PC-3 (cell line): ENCODE measurements around the gene MTCL3.

ENCODE experiments used
- ATAC-seq: fragments of 200-7000 bp; cut with Tn5 transposase; 2 replicates; pipeline ENCODE4 v1.9.1; 2020; ENCODE audit warnings: mild to moderate bottlenecking, moderate library complexity
- BruUV-seq: library from RNA; stranded (reverse); fragments of 400-500 nt; replicated peaks from 2 replicates; lab custom pipeline; 2021; lab: Mats Ljungman, UMichigan
- CTCF ChIA-PET: fragments of 300-600 bp; sonication (Branson Sonifier 250); formaldehyde crosslinking; loops from one replicate; lab custom pipeline; 2022; ENCODE audit warnings: antibody characterized with exemption; lab: Charles Lee
- POLR2A ChIA-PET: fragments of 300-600 bp; sonication (Branson Sonifier 250); formaldehyde crosslinking; loops from one replicate; lab custom pipeline; 2022; ENCODE audit warnings: antibody characterized with exemption; ENCODE audit not compliant: unreplicated experiment; lab: Charles Lee
- DNase-seq: peaks from one replicate; pipeline ENCODE4 v3.0.0-alpha.2; 2015
- H2AFZ ChIP-seq: fragments of 300-600 bp; sonication (generic); 2 replicates; pipeline ENCODE4 v1.6.0; 2016; ENCODE audit warnings: antibody characterized with exemption, low read length
- H3F3A ChIP-seq: fragments of 300-600 bp; sonication (generic); one replicate; pipeline ENCODE4 v1.6.0; 2017; ENCODE audit warnings: antibody characterized with exemption, low read length, control low read depth, mild to moderate bottlenecking; ENCODE audit not compliant: unreplicated experiment
- H3K27ac ChIP-seq: fragments of 300-600 bp; sonication (generic); 2 replicates; pipeline ENCODE4 v1.5.1; 2016; ENCODE audit warnings: mild to moderate bottlenecking, low read length
- H3K27me3 ChIP-seq: fragments of 300-600 bp; sonication (generic); 2 replicates; pipeline ENCODE4 v1.6.1; 2016; ENCODE audit warnings: low read length, mixed read lengths
- H3K36me3 ChIP-seq: fragments of 300-600 bp; sonication (generic); 2 replicates; pipeline ENCODE4 v1.6.1; 2016; ENCODE audit warnings: low read depth, mixed run types, low read length, mixed read lengths
- H3K4me1 ChIP-seq: fragments of 300-600 bp; sonication (generic); 2 replicates; pipeline ENCODE4 v1.5.1; 2016; ENCODE audit warnings: low read length; ENCODE audit not compliant: insufficient read depth
- H3K4me2 ChIP-seq: fragments of 300-600 bp; sonication (generic); 2 replicates; pipeline ENCODE4 v1.6.0; 2016; ENCODE audit warnings: low read length
- H3K4me3 ChIP-seq: fragments of 300-600 bp; sonication (generic); 2 replicates; pipeline ENCODE4 v1.5.1; 2016; ENCODE audit warnings: mild to moderate bottlenecking, low read length, mixed read lengths
- H3K79me2 ChIP-seq: fragments of 300-600 bp; sonication (generic); 2 replicates; pipeline ENCODE4 v1.6.1; 2017; ENCODE audit warnings: low read length, mixed read lengths
- H3K9ac ChIP-seq: fragments of 300-600 bp; sonication (generic); 2 replicates; pipeline ENCODE4 v1.6.0; 2016; ENCODE audit warnings: mild to moderate bottlenecking, low read length
- H3K9me2 ChIP-seq: fragments of 300-600 bp; sonication (generic); replicated peaks from 2 replicates; pipeline ENCODE4 v1.6.1; 2016; ENCODE audit warnings: mixed run types, low read length, mixed read lengths
- H3K9me3 ChIP-seq: fragments of 300-600 bp; sonication (generic); 2 replicates; pipeline ENCODE4 v1.6.1; 2016; ENCODE audit warnings: low read length, mixed read lengths
- H4K20me1 ChIP-seq: fragments of 300-600 bp; sonication (generic); 2 replicates; pipeline ENCODE4 v1.6.1; 2016; ENCODE audit warnings: low read length, mixed read lengths
- CTCF ChIP-seq: fragments of 300-600 bp; sonication (generic); conservative IDR thresholded peaks from 2 replicates; pipeline ENCODE4 v1.5.1; 2017; ENCODE audit warnings: antibody characterized with exemption, low read depth, mild to moderate bottlenecking, low read length
- EZH2 ChIP-seq: fragments of 300-600 bp; sonication (generic); IDR thresholded peaks from one replicate; pipeline ENCODE4 v1.6.1; 2017; ENCODE audit warnings: antibody characterized with exemption, mild to moderate bottlenecking, low read length; ENCODE audit not compliant: unreplicated experiment
- EZH2phosphoT487 ChIP-seq: fragments of 300-600 bp; sonication (generic); IDR thresholded peaks from 2 replicates; pipeline ENCODE4 v1.6.1; 2018; ENCODE audit warnings: mild to moderate bottlenecking, antibody characterized with exemption, low read length, borderline replicate concordance
- intact Hi-C: fragments of 100-400 bp; cut with micrococcal nuclease; formaldehyde crosslinking; loops from 2 replicates; pipeline ENCODE4 v1.9.0; 2023

The MTCL3 gene

GRCh38 chr6:127494240-127494767 is 24.8 kb downstream of the MTCL3 start:
- no peak overlapping the region for H3K4me2 ChIP-seq
- no peak overlapping the region for H3K9ac ChIP-seq
- POLR2A ChIA-PET, result no interaction called here
- no peaks in the 10 kb centered on the region for H3K9me3 ChIP-seq
- H2AFZ ChIP-seq, result no peak overlapping the region
- TF ChIP-seq EZH2phosphoT487 (no peak), CTCF (no peak), EZH2 (no peak)
- H3K79me2 ChIP-seq, result no peaks in the 10 kb centered on the region
- no peak overlapping the region for H3K27ac ChIP-seq
- no peaks in the 10 kb centered on the region for H4K20me1 ChIP-seq
- H3F3A ChIP-seq, result no peaks in the 10 kb centered on the region
- no peaks in the 10 kb centered on the region for H3K36me3 ChIP-seq
- no peaks in the 10 kb centered on the region for H3K4me1 ChIP-seq
- H3K4me3 ChIP-seq, result no peak overlapping the region
- no peak for DNase-seq
- intact Hi-C loops, result no loop called here
- BruUV-seq, result no TSS peak
- no peaks in the 10 kb centered on the region for H3K27me3 ChIP-seq
- no peak for ATAC-seq
- CTCF ChIA-PET, result no interaction called here
- H3K9me2 ChIP-seq, result no peaks in the 10 kb centered on the region

- POLR2A ChIA-PET, result no interaction called here
- H3K9me3 ChIP-seq, result no peaks in the 10 kb centered on the region
- no peak overlapping the region for H3K27ac ChIP-seq
- H3K9me2 ChIP-seq, result no peaks in the 10 kb centered on the region
- H4K20me1 ChIP-seq, result no peaks in the 10 kb centered on the region
- no peak overlapping the region for H3K4me3 ChIP-seq
- H3K9ac ChIP-seq, result no peak overlapping the region
- no peaks in the 10 kb centered on the region for H3K36me3 ChIP-seq
- no peak for DNase-seq
- no peak overlapping the region for H3K4me2 ChIP-seq
- no peaks in the 10 kb centered on the region for H3K27me3 ChIP-seq
- H3F3A ChIP-seq, result no peaks in the 10 kb centered on the region
- no TSS peak for BruUV-seq
- ATAC-seq, result no peak
- TF ChIP-seq EZH2phosphoT487 (no peak), CTCF (no peak), EZH2 (no peak)
- H3K4me1 ChIP-seq, result peaks cover 12% of the 10 kb centered on the region
- intact Hi-C loops, result no loop called here
- H3K79me2 ChIP-seq, result no peaks in the 10 kb centered on the region
- no peak overlapping the region for H2AFZ ChIP-seq
- CTCF ChIA-PET, result no interaction called here
Measured at GRCh38 chr6:127489248-127489647, 29.9 kb downstream of the MTCL3 start.

- BruUV-seq, result no TSS peak
- no peak overlapping the region for H3K4me3 ChIP-seq
- H3K9me3 ChIP-seq, result no peaks in the 10 kb centered on the region
- DNase-seq, result no peak
- no peaks in the 10 kb centered on the region for H3K79me2 ChIP-seq
- H3K27ac ChIP-seq, result no peak overlapping the region
- POLR2A ChIA-PET, result no interaction called here
- H4K20me1 ChIP-seq, result no peaks in the 10 kb centered on the region
- CTCF ChIA-PET, result no interaction called here
- H3K4me2 ChIP-seq, result no peak overlapping the region
- H3F3A ChIP-seq, result no peaks in the 10 kb centered on the region
- TF ChIP-seq CTCF (no peak), EZH2phosphoT487 (no peak), EZH2 (no peak)
- intact Hi-C loops, result no loop called here
- no peak overlapping the region for H2AFZ ChIP-seq
- H3K9me2 ChIP-seq, result no peaks in the 10 kb centered on the region
- H3K36me3 ChIP-seq, result no peaks in the 10 kb centered on the region
- H3K9ac ChIP-seq, result no peak overlapping the region
- H3K4me1 ChIP-seq, result peaks cover 35% of the 10 kb centered on the region
- no peaks in the 10 kb centered on the region for H3K27me3 ChIP-seq
- ATAC-seq, result no peak
Measured at GRCh38 chr6:127486934-127487333, 32.2 kb downstream of the MTCL3 start.
